Dendritic cell treated with granulocyte-macrophage colony-stimulating factor and Interleukin-4, amounts not matched to agents 40 ng/mL and 50 ng/mL, for 4 days (primary cell): ENCODE measurements around the gene HS3ST1.
A peak's percentile ranks its signal among the peaks of the same experiment; 100 is the strongest.

Experiments
- H3K27ac Mint-ChIP-seq: one replicate; pipeline ENCODE4 v1.8.0; 2022; ENCODE audit warnings: mild to moderate bottlenecking, mixed read lengths
- H3K27me3 Mint-ChIP-seq: one replicate; pipeline ENCODE4 v1.8.0; 2022; ENCODE audit warnings: mild to moderate bottlenecking, mixed read lengths
- H3K36me3 Mint-ChIP-seq: one replicate; pipeline ENCODE4 v1.8.0; 2022; ENCODE audit warnings: low read depth, mixed read lengths
- H3K4me1 Mint-ChIP-seq: one replicate; pipeline ENCODE4 v1.8.0; 2022; ENCODE audit warnings: low read depth, mixed read lengths
- H3K4me3 Mint-ChIP-seq: one replicate; pipeline ENCODE4 v1.8.0; 2022; ENCODE audit warnings: mild to moderate bottlenecking, moderate library complexity, mixed read lengths
- H3K9me3 Mint-ChIP-seq: one replicate; pipeline ENCODE4 v1.8.0; 2022; ENCODE audit warnings: mixed read lengths
- intact Hi-C: fragments of 100-400 bp; cut with micrococcal nuclease; formaldehyde crosslinking; loops from one replicate; pipeline ENCODE4 v1.15.0; 2022

Gene HS3ST1

GRCh38 chr4:11446155-11446811 is 17.6 kb upstream of the HS3ST1 start:
- Mint-ChIP-seq H3K9me3 (peaks cover 28% of the 10 kb centered on the region), H3K4me1 (peaks cover 25% of the 10 kb centered on the region), H3K27ac (no peak overlapping the region)

GRCh38 chr4:11441194-11441556 is 12.5 kb upstream of the HS3ST1 start:
- H3K4me1 Mint-ChIP-seq, result peaks cover 28% of the 10 kb centered on the region
- no peaks in the 10 kb centered on the region for H3K27me3 Mint-ChIP-seq
- intact Hi-C loops, result no loop called here
- H3K27ac Mint-ChIP-seq, result peak overlapping the region; percentile 83
- no peaks in the 10 kb centered on the region for H3K9me3 Mint-ChIP-seq
- no peak overlapping the region for H3K4me3 Mint-ChIP-seq
- H3K36me3 Mint-ChIP-seq, result no peaks in the 10 kb centered on the region

More at GRCh38 chr4:11446155-11446811, 17.6 kb upstream of the HS3ST1 start:
- intact Hi-C loops, result no loop called here
- peaks cover 1% of the 10 kb centered on the region for H3K27me3 Mint-ChIP-seq
- H3K4me3 Mint-ChIP-seq, result no peak overlapping the region
- no peaks in the 10 kb centered on the region for H3K36me3 Mint-ChIP-seq

- Mint-ChIP-seq H3K27me3 (no peaks in the 10 kb centered on the region), H3K36me3 (no peaks in the 10 kb centered on the region), H3K9me3 (no peaks in the 10 kb centered on the region), H3K4me1 (peaks cover 34% of the 10 kb centered on the region), H3K27ac (peak overlapping the region; percentile 83), H3K4me3 (no peak overlapping the region)
- intact Hi-C loops, result no loop called here
Observed at GRCh38 chr4:11440481-11441193, 11.9 kb upstream of the HS3ST1 start.

- H3K27ac Mint-ChIP-seq, result peak overlapping the region; percentile 83
- H3K4me1 Mint-ChIP-seq, result peaks cover 37% of the 10 kb centered on the region
- no peak overlapping the region for H3K4me3 Mint-ChIP-seq
- H3K36me3 Mint-ChIP-seq, result no peaks in the 10 kb centered on the region
- H3K9me3 Mint-ChIP-seq, result no peaks in the 10 kb centered on the region
- no peaks in the 10 kb centered on the region for H3K27me3 Mint-ChIP-seq
- intact Hi-C loops, result loop anchor here (5.0 to 10.0 kb wide), 2 partner anchors 42 to 175 kb away; no protein-coding TSS in a partner anchor
Observed at GRCh38 chr4:11439836-11440235, 11.1 kb upstream of the HS3ST1 start.

- Mint-ChIP-seq H3K27ac (peak overlapping the region; percentile 55), H3K4me3 (no peak overlapping the region), H3K9me3 (no peaks in the 10 kb centered on the region), H3K4me1 (peaks cover 37% of the 10 kb centered on the region), H3K36me3 (no peaks in the 10 kb centered on the region), H3K27me3 (no peaks in the 10 kb centered on the region)
- intact Hi-C loops, result loop anchor here (5.0 to 10.0 kb wide), 2 partner anchors 44 to 176 kb away; no protein-coding TSS in a partner anchor
Observed at GRCh38 chr4:11438647-11439046, 10.0 kb upstream of the HS3ST1 start.

- Mint-ChIP-seq H3K27me3 (peaks cover 5% of the 10 kb centered on the region), H3K4me3 (no peak overlapping the region), H3K36me3 (no peaks in the 10 kb centered on the region), H3K27ac (no peak overlapping the region), H3K9me3 (no peaks in the 10 kb centered on the region), H3K4me1 (peaks cover 27% of the 10 kb centered on the region)
- intact Hi-C loops, result loop anchor here (5.0 to 10.0 kb wide), 2 partner anchors 46 to 178 kb away; no protein-coding TSS in a partner anchor
Observed at GRCh38 chr4:11436673-11437072, 8.0 kb upstream of the HS3ST1 start.

- H3K27me3 Mint-ChIP-seq, result peaks cover 10% of the 10 kb centered on the region
- peaks cover 22% of the 10 kb centered on the region for H3K4me1 Mint-ChIP-seq
- H3K36me3 Mint-ChIP-seq, result no peaks in the 10 kb centered on the region
- intact Hi-C loops, result loop anchor here (5.0 to 10.0 kb wide), 2 partner anchors 46 to 179 kb away; no protein-coding TSS in a partner anchor
- H3K4me3 Mint-ChIP-seq, result no peak overlapping the region
- H3K27ac Mint-ChIP-seq, result peak overlapping the region; percentile 23
- no peaks in the 10 kb centered on the region for H3K9me3 Mint-ChIP-seq
Observed at GRCh38 chr4:11436084-11436483, 7.4 kb upstream of the HS3ST1 start.

GRCh38 chr4:11435557-11435956 is 6.9 kb upstream of the HS3ST1 start:
- H3K9me3 Mint-ChIP-seq, result no peaks in the 10 kb centered on the region
- H3K27ac Mint-ChIP-seq, result peak overlapping the region; percentile 23
- peaks cover 17% of the 10 kb centered on the region for H3K4me1 Mint-ChIP-seq
- intact Hi-C loops, result loop anchor here (5.0 to 10.0 kb wide), 2 partner anchors 47 to 179 kb away; no protein-coding TSS in a partner anchor
- peaks cover 15% of the 10 kb centered on the region for H3K27me3 Mint-ChIP-seq
- no peaks in the 10 kb centered on the region for H3K36me3 Mint-ChIP-seq
- H3K4me3 Mint-ChIP-seq, result no peak overlapping the region

- peaks cover 31% of the 10 kb centered on the region for H3K4me1 Mint-ChIP-seq
- H3K9me3 Mint-ChIP-seq, result no peaks in the 10 kb centered on the region
- peaks cover 55% of the 10 kb centered on the region for H3K27me3 Mint-ChIP-seq
- no peak overlapping the region for H3K4me3 Mint-ChIP-seq
- no peak overlapping the region for H3K27ac Mint-ChIP-seq
- intact Hi-C loops, result loop anchor here (5.0 to 10.0 kb wide), 2 partner anchors 36 to 184 kb away; no protein-coding TSS in a partner anchor
- H3K36me3 Mint-ChIP-seq, result peaks cover 12% of the 10 kb centered on the region
Observed at GRCh38 chr4:11431111-11431510, 2.4 kb upstream of the HS3ST1 start.

- intact Hi-C loops, result loop anchor here (5.0 to 10.0 kb wide), 2 partner anchors 37 to 184 kb away; no protein-coding TSS in a partner anchor
- no peak overlapping the region for H3K4me3 Mint-ChIP-seq
- peaks cover 26% of the 10 kb centered on the region for H3K4me1 Mint-ChIP-seq
- no peaks in the 10 kb centered on the region for H3K9me3 Mint-ChIP-seq
- peaks cover 12% of the 10 kb centered on the region for H3K36me3 Mint-ChIP-seq
- peaks cover 55% of the 10 kb centered on the region for H3K27me3 Mint-ChIP-seq
- no peak overlapping the region for H3K27ac Mint-ChIP-seq
Observed at GRCh38 chr4:11430536-11430935, 1.8 kb upstream of the HS3ST1 start.

GRCh38 chr4:11429699-11430045 is 978 bp upstream of the HS3ST1 start:
- intact Hi-C loops, result loop anchor here (5.0 to 10.0 kb wide), 3 partner anchors 38 to 875 kb away; no protein-coding TSS in a partner anchor
- peaks cover 55% of the 10 kb centered on the region for H3K27me3 Mint-ChIP-seq
- peaks cover 23% of the 10 kb centered on the region for H3K4me1 Mint-ChIP-seq
- peaks cover 12% of the 10 kb centered on the region for H3K36me3 Mint-ChIP-seq
- no peaks in the 10 kb centered on the region for H3K9me3 Mint-ChIP-seq
- H3K27ac Mint-ChIP-seq, result peak overlapping the region; percentile 85
- H3K4me3 Mint-ChIP-seq, result peak overlapping the region; percentile 76

- intact Hi-C loops, result loop anchor here (10.0 kb wide), 1 partner anchor 874 kb away; no protein-coding TSS in a partner anchor
- Mint-ChIP-seq H3K4me3 (peak overlapping the region; percentile 76), H3K27ac (peak overlapping the region; percentile 85), H3K9me3 (no peaks in the 10 kb centered on the region), H3K4me1 (peaks cover 23% of the 10 kb centered on the region), H3K27me3 (peaks cover 55% of the 10 kb centered on the region), H3K36me3 (peaks cover 12% of the 10 kb centered on the region)
Observed at GRCh38 chr4:11428899-11429698, 405 bp upstream of the HS3ST1 start.

GRCh38 chr4:11427121-11427996 is 1.3 kb downstream of the HS3ST1 start:
- no peak overlapping the region for H3K27ac Mint-ChIP-seq

More at GRCh38 chr4:11427121-11427996, 1.3 kb downstream of the HS3ST1 start:
- intact Hi-C loops, result loop anchor here (10.0 kb wide), 1 partner anchor 873 kb away; no protein-coding TSS in a partner anchor
- Mint-ChIP-seq H3K36me3 (peaks cover 12% of the 10 kb centered on the region), H3K4me1 (peaks cover 23% of the 10 kb centered on the region), H3K4me3 (peak overlapping the region; percentile 76), H3K9me3 (no peaks in the 10 kb centered on the region), H3K27me3 (peaks cover 55% of the 10 kb centered on the region)
